HL-60 (cell line): ENCODE results near the gene SLC9A1.
"Not testable (repeated sequence)": the region's sequence is repeated elsewhere in the genome, so short reads cannot be mapped to it uniquely, and the experiment has no call there.

Experiments used
- DNase-seq, 2 experiments: peaks; one replicate each; pipeline ENCODE4 v3.0.0-alpha.2; 2010 to 2020; ENCODE audit warnings: low read depth in 1 of 2, low spot score in 1 of 2
- H3K27ac ChIP-seq: fragments of 250-450 bp; sonication (Bioruptor Pico); replicated peaks from 2 replicates; pipeline ENCODE4 v1.5.1; 2020; ENCODE audit warnings: mild to moderate bottlenecking, moderate library complexity
- H3K27me3 ChIP-seq: fragments of 250-450 bp; sonication (Bioruptor Pico); 2 replicates; pipeline ENCODE4 v1.5.1; 2021; ENCODE audit warnings: mild to moderate bottlenecking, moderate library complexity; ENCODE audit not compliant: insufficient read depth, poor library complexity, severe bottlenecking
- H3K4me3 ChIP-seq: replicated peaks from 2 replicates; pipeline ENCODE4 v1.5.1; 2011; ENCODE audit warnings: mild to moderate bottlenecking, control low read depth, low read length; ENCODE audit not compliant: insufficient read depth
- CTCF ChIP-seq: IDR thresholded peaks from one replicate; pipeline ENCODE4 v1.5.1; 2011; ENCODE audit warnings: low read length, control low read depth, inconsistent platforms; ENCODE audit not compliant: insufficient read depth
- GABPA ChIP-seq: IDR thresholded peaks from 2 replicates; pipeline ENCODE4 v1.6.1; 2012; ENCODE audit warnings: low read depth
- POLR2AphosphoS5 ChIP-seq: IDR thresholded peaks from 2 replicates; pipeline ENCODE4 v1.6.1; 2012; ENCODE audit warnings: low read depth
- SPI1 ChIP-seq: IDR thresholded peaks from 2 replicates; pipeline ENCODE4 v1.6.1; 2012; ENCODE audit warnings: low read depth, mild to moderate bottlenecking, borderline replicate concordance
- TF ChIP-seq, protein P1 (sequence below): IDR thresholded peaks from 2 replicates; pipeline ENCODE4 v1.6.1; 2012; ENCODE audit warnings: low read depth; ENCODE audit not compliant: insufficient replicate concordance

SLC9A1 gene

DNA sequence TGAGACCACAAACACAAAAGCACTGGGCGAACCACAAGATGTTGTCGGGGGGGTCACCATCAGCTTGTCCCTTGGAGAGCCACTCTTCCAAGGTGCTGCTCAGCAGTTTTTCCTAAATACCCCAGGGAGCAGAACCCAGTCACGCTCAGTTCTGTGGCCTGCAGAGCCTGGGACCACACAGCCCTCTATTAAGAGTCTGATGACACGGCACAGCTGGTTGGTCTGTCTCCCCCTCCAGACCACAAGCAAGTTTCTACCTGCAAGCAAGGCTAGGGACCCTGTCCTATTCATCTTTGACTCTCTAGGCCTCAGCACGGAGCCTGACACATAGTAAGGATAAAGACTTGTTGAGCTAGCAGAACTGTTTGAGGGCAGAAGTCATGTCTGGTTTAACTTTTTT lies 28.5 kb downstream of the SLC9A1 start:
- TF ChIP-seq CTCF (no peak), POLR2AphosphoS5 (no peak), SPI1 (no peak), GABPA (no peak)
- TF ChIP-seq, protein P1, sequence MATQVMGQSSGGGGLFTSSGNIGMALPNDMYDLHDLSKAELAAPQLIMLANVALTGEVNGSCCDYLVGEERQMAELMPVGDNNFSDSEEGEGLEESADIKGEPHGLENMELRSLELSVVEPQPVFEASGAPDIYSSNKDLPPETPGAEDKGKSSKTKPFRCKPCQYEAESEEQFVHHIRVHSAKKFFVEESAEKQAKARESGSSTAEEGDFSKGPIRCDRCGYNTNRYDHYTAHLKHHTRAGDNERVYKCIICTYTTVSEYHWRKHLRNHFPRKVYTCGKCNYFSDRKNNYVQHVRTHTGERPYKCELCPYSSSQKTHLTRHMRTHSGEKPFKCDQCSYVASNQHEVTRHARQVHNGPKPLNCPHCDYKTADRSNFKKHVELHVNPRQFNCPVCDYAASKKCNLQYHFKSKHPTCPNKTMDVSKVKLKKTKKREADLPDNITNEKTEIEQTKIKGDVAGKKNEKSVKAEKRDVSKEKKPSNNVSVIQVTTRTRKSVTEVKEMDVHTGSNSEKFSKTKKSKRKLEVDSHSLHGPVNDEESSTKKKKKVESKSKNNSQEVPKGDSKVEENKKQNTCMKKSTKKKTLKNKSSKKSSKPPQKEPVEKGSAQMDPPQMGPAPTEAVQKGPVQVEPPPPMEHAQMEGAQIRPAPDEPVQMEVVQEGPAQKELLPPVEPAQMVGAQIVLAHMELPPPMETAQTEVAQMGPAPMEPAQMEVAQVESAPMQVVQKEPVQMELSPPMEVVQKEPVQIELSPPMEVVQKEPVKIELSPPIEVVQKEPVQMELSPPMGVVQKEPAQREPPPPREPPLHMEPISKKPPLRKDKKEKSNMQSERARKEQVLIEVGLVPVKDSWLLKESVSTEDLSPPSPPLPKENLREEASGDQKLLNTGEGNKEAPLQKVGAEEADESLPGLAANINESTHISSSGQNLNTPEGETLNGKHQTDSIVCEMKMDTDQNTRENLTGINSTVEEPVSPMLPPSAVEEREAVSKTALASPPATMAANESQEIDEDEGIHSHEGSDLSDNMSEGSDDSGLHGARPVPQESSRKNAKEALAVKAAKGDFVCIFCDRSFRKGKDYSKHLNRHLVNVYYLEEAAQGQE = no peak
- Histone ChIP-seq H3K4me3 (no peak overlapping the region), H3K27ac (no peak overlapping the region), H3K27me3 (no peaks in the 10 kb centered on the region)
- DNase-seq = no peak

DNA sequence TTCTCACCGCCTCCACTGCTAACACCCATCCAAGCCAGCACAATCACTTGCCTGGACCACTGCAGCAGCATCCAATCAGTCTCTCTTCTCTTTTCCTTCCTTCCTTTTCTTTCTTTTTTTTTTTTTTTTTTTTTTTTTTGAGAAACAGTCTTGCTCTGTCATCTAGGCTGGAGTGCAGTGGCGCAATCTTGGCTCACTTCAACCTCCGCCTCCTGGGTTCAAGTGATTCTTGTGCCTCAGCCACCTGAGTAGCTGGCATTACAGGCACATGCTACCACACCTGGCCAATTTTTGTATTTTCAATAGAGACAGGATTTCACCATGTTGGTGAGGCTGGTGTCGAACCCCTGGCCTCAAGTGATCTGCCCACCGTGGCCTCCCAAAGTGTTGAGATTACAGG lies 29.8 kb downstream of the SLC9A1 start:
- not testable (repeated sequence) for H3K27ac ChIP-seq, H3K4me3 ChIP-seq, DNase-seq, H3K27me3 ChIP-seq

GRCh38 chr1:27124405-27124804 lies 30.5 kb downstream of the SLC9A1 start:
- Histone ChIP-seq H3K27ac (no peak overlapping the region), H3K4me3 (no peak overlapping the region), H3K27me3 (no peaks in the 10 kb centered on the region)
- DNase-seq = no peak
- TF ChIP-seq GABPA (no peak), SPI1 (no peak), CTCF (no peak), POLR2AphosphoS5 (no peak)
- TF ChIP-seq, protein P1 = no peak

DNA sequence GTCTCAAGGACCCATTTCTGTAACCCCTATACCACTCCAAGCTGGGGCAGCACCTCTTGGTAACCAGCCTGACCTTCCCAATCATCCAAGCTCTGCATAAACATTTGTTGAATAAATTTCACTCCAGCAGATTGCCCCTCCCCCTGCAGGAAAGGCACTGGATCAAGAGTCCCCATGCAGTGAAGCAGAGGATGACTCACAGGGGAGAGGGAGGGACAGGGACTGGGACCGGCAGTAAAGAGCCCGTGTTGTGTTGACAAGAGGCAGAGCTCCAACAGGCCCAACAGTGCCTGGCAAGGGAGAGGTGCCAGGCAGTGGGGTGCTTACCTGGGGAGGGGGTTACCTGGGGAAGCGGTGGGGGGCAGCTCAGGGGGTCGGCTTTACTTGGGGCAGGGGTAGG lies 32.3 kb downstream of the SLC9A1 start:
- no peak for DNase-seq
- TF ChIP-seq CTCF = no peak
- TF ChIP-seq, protein P1 = no peak
- no peak for TF ChIP-seq SPI1
- TF ChIP-seq GABPA = no peak
- no peak for TF ChIP-seq POLR2AphosphoS5
- Histone ChIP-seq H3K27ac (no peak overlapping the region), H3K4me3 (no peak overlapping the region), H3K27me3 (no peaks in the 10 kb centered on the region)
